Astrocyte (in vitro differentiated cells and primary cell): ENCODE data around the gene CCDC71L.

Source experiments
- EZH2 ChIP-seq: IDR thresholded peaks from 2 replicates; pipeline ENCODE4 v1.6.1; 2012; ENCODE audit warnings: mild to moderate bottlenecking, low read length, inconsistent platforms; ENCODE audit not compliant: insufficient read depth
- TF ChIP-seq, protein P1 (sequence below): IDR thresholded peaks from 2 replicates; pipeline ENCODE4 v1.5.1; 2011; ENCODE audit warnings: low read depth, mild to moderate bottlenecking, inconsistent platforms, low read length, moderate library complexity; ENCODE audit not compliant: insufficient read depth

DNA sequence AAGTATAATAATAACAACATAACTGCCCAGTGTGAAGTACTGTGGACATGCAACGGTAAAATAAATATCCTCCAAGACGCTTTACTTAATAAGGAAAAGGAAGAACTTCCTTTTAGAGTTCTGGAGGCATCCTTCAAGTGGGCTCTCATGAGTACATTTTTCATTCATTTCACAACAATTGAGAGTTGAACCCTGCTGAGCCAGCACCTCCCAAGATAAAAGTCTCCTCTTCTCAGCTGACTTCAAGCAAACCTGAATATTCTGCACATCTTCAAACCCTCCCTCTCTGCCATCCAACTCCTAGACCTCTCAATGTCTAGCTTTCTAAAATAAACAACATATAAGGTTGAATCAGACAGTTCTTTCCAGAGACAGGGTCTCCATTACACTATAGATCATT is 7.5 kb downstream of the CCDC71L start:
- TF ChIP-seq, protein P1, sequence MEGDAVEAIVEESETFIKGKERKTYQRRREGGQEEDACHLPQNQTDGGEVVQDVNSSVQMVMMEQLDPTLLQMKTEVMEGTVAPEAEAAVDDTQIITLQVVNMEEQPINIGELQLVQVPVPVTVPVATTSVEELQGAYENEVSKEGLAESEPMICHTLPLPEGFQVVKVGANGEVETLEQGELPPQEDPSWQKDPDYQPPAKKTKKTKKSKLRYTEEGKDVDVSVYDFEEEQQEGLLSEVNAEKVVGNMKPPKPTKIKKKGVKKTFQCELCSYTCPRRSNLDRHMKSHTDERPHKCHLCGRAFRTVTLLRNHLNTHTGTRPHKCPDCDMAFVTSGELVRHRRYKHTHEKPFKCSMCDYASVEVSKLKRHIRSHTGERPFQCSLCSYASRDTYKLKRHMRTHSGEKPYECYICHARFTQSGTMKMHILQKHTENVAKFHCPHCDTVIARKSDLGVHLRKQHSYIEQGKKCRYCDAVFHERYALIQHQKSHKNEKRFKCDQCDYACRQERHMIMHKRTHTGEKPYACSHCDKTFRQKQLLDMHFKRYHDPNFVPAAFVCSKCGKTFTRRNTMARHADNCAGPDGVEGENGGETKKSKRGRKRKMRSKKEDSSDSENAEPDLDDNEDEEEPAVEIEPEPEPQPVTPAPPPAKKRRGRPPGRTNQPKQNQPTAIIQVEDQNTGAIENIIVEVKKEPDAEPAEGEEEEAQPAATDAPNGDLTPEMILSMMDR: no peak
- TF ChIP-seq EZH2: no peak
